ENCODE measurements around the gene ASMTL. TPM values are rescaled to one million over a fixed set of nuclear protein-coding genes. Genes with fewer than 3 reads are reported as not detected.
A peak's percentile ranks its signal among the peaks of the same experiment; 100 is the strongest.

Gene ASMTL
- total and polyA plus RNA-seq, 2 of the 13 experiments (the other 11 are each of a cell fraction or from before 2014, with no cell fraction given), result 5.6 to 16.3 TPM

- H3K27me3 ChIP-seq (ENCODE audit: control insufficient read depth in 1 of 2, insufficient read depth in 2 of 2, low read length in 2 of 2), result no peaks in the 10 kb centered on the region
- no peaks in the 10 kb centered on the region for H3K79me2 ChIP-seq (ENCODE audit: insufficient read depth, low read length)
- WGBS (ENCODE audit: low lambda C conversion rate), result 93% methylated on average over 10 of the region's 12 CpGs
- ChIA-PET CTCF (ENCODE audit: low intra/inter-chr PET ratio, low total read pairs) (no interaction called here), POLR2A (no interaction called here)
- H3K27ac ChIP-seq (ENCODE audit: extremely low read length, insufficient read depth, low read length), result no peak overlapping the region
- H3K9me3 ChIP-seq (ENCODE audit: low read length), result no peaks in the 10 kb centered on the region
- no peak overlapping the region for H3K4me3 ChIP-seq (replicated peaks in 1 of 3; ENCODE audit: insufficient read depth in 1 of 3, low read depth in 2 of 3, low read length in 3 of 3)
- no peak for DNase-seq (ENCODE audit: low spot score)
- intact Hi-C loops (cut with micrococcal nuclease; ENCODE audit: unreplicated experiment), result no loop called here
- in situ Hi-C loops (cut with HindIII; ENCODE audit: extremely low pct_ligation_motif_present, low pct_unique_long_range_greater_than_20kb), result no loop called here
- no peak overlapping the region for H3K4me2 ChIP-seq (ENCODE audit: low read depth, low read length)
- no peak overlapping the region for H3K9ac ChIP-seq (ENCODE audit: insufficient read depth, low read depth, low read length)
- no peaks in the 10 kb centered on the region for H3K4me1 ChIP-seq (ENCODE audit: insufficient read depth, low read length)
- FAIRE-seq, result no peak
- no peak for ATAC-seq
- no TSS peak for BruUV-seq (replicated peaks)
- H3K36me3 ChIP-seq (replicated peaks in 1 of 2; ENCODE audit: control insufficient read depth in 1 of 2, insufficient read depth in 2 of 2, low read length in 2 of 2), result peaks cover 5 to 35% of the 10 kb centered on the region in 2 experiments; a peak in 4 of 5 replicates
- no peak overlapping the region for H2AFZ ChIP-seq (ENCODE audit: low read length)
- TF ChIP-seq NFKB2 (CRISPR knock-in tag; IDR thresholded peaks at IDR 0.05; ENCODE audit: borderline replicate concordance), result no peak
- TF ChIP-seq TARDBP (CRISPR knock-in tag; IDR thresholded peaks at IDR 0.05), result no peak
- TF ChIP-seq AGO2 (optimal IDR thresholded peaks at IDR 0.05; ENCODE audit: low read depth, low read length), result peak; percentile 32
- no peaks in the 10 kb centered on the region for H4K20me1 ChIP-seq (ENCODE audit: insufficient read depth, low read length)
Measured at GRCh38 chrX:1411326-1411725, 41.4 kb downstream of the ASMTL start.

DNA sequence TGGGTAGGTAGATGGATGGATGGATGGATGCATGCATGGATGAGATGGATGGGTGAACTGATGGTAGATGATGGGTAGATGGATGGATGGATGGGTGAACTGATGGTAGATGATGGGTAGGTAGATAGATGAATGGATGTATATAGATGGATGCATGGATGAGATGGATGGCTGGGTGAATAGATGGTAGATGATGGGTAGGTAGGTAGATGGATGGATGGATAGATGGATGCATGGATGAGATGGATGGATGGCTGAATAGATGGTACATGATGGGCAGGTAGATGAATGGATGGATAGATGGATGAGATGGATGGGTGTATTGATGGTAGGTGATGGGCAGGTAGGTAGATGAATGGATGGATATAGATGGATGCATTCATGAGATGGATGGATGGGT lies 45.7 kb downstream of the ASMTL start:
- in situ Hi-C loops (cut with HindIII; ENCODE audit: extremely low pct_ligation_motif_present, low pct_unique_long_range_greater_than_20kb), result no loop called here
- TF ChIP-seq, protein P1, sequence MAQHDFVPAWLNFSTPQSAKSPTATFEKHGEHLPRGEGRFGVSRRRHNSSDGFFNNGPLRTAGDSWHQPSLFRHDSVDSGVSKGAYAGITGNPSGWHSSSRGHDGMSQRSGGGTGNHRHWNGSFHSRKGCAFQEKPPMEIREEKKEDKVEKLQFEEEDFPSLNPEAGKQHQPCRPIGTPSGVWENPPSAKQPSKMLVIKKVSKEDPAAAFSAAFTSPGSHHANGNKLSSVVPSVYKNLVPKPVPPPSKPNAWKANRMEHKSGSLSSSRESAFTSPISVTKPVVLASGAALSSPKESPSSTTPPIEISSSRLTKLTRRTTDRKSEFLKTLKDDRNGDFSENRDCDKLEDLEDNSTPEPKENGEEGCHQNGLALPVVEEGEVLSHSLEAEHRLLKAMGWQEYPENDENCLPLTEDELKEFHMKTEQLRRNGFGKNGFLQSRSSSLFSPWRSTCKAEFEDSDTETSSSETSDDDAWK (CRISPR knock-in tag; IDR thresholded peaks at IDR 0.05), result no peak
- TF ChIP-seq REST (IDR thresholded peaks at IDR 0.05; ENCODE audit: borderline replicate concordance in 1 of 2, low read depth in 1 of 2, low read length in 2 of 2) (no peak), ZNF160 (CRISPR knock-in tag; IDR thresholded peaks at IDR 0.05) (no peak)
- TF ChIP-seq, protein P2, sequence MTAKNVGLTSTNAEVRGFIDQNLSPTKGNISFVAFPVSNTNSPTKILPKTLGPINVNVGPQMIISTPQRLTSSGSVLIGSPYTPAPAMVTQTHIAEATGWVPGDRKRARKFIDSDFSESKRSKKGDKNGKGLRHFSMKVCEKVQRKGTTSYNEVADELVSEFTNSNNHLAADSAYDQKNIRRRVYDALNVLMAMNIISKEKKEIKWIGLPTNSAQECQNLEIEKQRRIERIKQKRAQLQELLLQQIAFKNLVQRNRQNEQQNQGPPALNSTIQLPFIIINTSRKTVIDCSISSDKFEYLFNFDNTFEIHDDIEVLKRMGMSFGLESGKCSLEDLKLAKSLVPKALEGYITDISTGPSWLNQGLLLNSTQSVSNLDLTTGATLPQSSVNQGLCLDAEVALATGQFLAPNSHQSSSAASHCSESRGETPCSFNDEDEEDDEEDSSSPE (CRISPR knock-in tag; IDR thresholded peaks at IDR 0.05), result no peak

More for the DNA sequence above, 45.7 kb downstream of the ASMTL start:
- no peaks in the 10 kb centered on the region for H3K9me3 ChIP-seq (ENCODE audit: low read length)
- no peaks in the 10 kb centered on the region for H3K27me3 ChIP-seq (ENCODE audit: control insufficient read depth in 1 of 2, insufficient read depth in 2 of 2, low read length in 2 of 2)
- H3K79me2 ChIP-seq (ENCODE audit: insufficient read depth, low read length), result no peaks in the 10 kb centered on the region
- FAIRE-seq (no peak), DNase-seq (ENCODE audit: low spot score) (no peak), ATAC-seq (no peak)
- H3K4me2 ChIP-seq (ENCODE audit: low read depth, low read length), result no peak overlapping the region
- H3K9ac ChIP-seq (ENCODE audit: insufficient read depth, low read depth, low read length), result no peak overlapping the region
- no peak overlapping the region for H3K4me3 ChIP-seq (replicated peaks in 1 of 3; ENCODE audit: insufficient read depth in 1 of 3, low read depth in 2 of 3, low read length in 3 of 3)
- H3K36me3 ChIP-seq (replicated peaks in 1 of 2; ENCODE audit: control insufficient read depth in 1 of 2, insufficient read depth in 2 of 2, low read length in 2 of 2), result peaks cover 10 to 52% of the 10 kb centered on the region in 2 experiments; a peak in 4 of 5 replicates
- TSS peak; percentile 38 for BruUV-seq (replicated peaks)
- no peak overlapping the region for H3K27ac ChIP-seq (ENCODE audit: extremely low read length, insufficient read depth, low read length)
- CTCF ChIA-PET (ENCODE audit: low intra/inter-chr PET ratio, low total read pairs), result no interaction called here
- no peaks in the 10 kb centered on the region for H4K20me1 ChIP-seq (ENCODE audit: insufficient read depth, low read length)
- POLR2A ChIA-PET, result no interaction called here
- intact Hi-C loops (cut with micrococcal nuclease; ENCODE audit: unreplicated experiment), result no loop called here
- H3K4me1 ChIP-seq (ENCODE audit: insufficient read depth, low read length), result no peaks in the 10 kb centered on the region
- no peak overlapping the region for H2AFZ ChIP-seq (ENCODE audit: low read length)
